Midbrain (tissue), 1 donor: ENCODE data around the gene SWSAP1.
"Not testable (repeated sequence)": the region's sequence is repeated elsewhere in the genome, so short reads cannot be mapped to it uniquely, and the experiment has no call there.

ENCODE experiments used
- DNase-seq: peaks from one replicate; lab custom pipeline; 2025; lab: John Stamatoyannopoulos, UW

The SWSAP1 gene

DNA sequence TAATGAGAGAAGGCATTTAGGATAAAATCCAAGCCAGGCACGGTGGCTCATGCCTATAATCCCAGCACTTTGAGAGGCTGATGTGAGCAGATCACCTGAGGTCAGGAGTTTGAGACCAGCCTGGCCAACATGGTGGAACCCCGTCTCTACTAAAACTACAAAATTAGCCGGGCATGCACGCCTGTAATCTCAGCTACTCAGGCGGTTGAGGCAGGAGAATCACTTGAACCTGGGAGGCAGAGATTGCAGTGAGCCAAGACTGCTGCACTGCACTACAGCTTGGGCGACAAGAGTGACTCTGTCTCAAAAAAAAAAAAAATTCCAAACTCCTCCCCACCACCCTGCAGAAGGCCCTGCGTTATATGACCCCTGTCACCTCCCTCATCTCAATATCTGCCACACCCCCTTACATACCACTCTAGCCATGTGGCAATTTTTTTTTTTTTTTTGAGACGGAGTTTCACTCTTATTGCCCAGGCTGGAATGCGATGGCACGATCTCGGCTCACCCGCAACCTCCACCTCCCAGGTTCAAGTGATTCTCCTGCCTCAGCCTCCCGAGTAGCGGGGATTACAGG is 4.9 kb downstream of the SWSAP1 start:
- DNase-seq: not testable (repeated sequence)

DNA sequence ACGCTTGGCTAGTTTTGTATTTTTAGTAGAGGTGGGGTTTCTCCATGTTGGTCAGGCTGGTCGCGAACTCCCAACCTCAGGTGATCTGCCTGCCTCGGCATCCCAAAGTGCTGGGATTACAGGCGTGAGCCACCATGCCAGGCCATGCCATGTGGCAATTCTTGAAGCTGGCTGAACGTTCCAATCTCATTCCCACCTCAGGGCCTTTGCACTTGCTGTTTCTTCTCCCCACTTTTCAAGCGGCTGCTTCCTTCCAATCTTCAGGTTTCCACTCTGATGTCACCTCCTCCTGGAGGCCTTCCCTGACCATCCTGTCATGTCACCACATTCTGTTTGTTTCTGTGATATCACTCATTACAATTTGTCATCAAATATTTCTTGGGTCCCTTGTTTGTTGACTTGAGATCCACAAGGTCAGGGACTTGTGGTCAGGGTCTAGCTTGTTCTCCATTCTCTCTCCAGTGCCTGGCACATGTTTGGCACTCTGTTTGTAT is 5.4 kb downstream of the SWSAP1 start:
- DNase-seq: no peak

DNA sequence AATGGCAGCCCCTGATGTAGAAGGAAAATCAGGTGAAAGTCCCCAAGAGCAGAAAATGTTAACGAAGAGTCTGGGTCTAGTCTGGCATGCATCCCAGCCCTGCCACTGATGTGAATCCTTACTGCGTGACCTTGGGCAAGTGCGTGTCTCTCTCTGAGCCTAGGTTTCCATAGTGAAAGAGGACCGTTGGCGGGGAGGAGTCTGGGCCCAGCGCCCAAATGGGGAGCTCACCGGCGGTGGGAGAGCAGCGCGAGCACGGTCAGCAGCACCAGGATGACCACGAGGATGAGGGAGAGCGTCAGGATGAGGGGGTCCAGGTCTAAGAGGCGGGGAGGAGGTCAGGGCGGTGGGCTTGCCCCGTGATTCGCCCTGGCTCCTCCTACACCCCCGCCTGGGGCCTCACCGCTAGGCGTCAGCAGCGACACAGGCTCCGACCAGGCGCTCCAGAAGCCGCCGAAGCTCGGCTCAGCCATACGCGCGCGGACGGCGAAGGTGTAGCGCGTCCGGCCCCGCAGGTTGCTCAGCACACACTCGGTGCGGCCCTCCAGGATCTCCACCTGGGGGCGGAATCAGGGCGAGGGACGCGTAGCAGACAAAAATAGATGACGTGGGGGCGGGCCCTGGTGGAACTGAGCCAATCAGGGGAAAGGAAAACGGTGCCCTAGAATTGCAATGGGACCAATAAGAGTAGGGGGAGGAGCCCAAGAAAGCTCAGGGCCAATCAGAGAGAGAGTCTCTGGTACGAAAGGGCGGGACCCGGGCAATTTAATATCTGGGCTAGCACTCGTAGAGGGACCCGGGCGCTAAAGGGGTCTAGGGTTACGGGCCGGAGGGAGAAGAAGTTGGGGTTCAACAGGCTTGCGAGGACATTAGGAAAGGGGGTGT is 6.4 kb downstream of the SWSAP1 start:
- peak; percentile 94 for DNase-seq

- no peak for DNase-seq
Measured at GRCh38 chr19:11382898-11383705, 8.6 kb downstream of the SWSAP1 start.

GRCh38 chr19:11383706-11384048 is 9.2 kb downstream of the SWSAP1 start:
- DNase-seq: no peak

DNA sequence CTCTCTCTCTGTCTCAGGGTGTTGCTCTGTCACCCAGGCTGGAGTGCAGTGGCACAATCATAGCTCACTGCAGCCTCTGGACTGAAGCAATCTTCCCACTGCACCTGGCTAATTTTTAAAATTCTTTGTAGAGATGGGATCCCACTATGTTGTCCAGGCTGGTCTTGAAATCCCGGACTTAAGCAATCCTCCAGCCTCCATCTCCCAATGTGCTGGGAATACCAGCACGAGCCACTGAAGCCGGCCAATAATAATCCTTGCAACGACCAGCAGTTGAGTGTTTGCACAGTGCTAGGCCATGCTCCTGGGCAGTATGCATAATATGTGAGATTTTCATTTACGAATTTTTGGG is 10.3 kb downstream of the SWSAP1 start:
- DNase-seq: no peak

GRCh38 chr19:11387162-11388034 is 12.9 kb downstream of the SWSAP1 start:
- DNase-seq: no peak

DNA sequence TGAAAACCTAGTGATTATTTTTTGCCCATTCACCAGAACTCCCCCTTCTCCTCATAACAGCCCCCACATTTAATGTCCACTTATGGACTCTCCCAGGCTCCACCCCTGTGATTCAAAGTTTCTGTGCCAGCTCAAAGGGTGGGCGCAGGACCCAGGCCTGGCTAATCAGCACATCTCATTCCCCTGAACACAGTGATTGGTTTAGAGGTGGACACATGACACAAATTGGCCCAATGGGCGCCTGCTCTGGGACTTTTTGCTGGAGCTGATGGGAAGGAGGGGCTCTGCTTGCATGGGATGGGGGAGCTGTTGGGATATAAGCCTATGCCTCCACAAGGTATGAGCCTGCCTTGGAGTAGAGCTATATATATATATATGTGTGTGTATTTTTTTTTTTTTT is 15.9 kb downstream of the SWSAP1 start:
- no peak for DNase-seq

DNA sequence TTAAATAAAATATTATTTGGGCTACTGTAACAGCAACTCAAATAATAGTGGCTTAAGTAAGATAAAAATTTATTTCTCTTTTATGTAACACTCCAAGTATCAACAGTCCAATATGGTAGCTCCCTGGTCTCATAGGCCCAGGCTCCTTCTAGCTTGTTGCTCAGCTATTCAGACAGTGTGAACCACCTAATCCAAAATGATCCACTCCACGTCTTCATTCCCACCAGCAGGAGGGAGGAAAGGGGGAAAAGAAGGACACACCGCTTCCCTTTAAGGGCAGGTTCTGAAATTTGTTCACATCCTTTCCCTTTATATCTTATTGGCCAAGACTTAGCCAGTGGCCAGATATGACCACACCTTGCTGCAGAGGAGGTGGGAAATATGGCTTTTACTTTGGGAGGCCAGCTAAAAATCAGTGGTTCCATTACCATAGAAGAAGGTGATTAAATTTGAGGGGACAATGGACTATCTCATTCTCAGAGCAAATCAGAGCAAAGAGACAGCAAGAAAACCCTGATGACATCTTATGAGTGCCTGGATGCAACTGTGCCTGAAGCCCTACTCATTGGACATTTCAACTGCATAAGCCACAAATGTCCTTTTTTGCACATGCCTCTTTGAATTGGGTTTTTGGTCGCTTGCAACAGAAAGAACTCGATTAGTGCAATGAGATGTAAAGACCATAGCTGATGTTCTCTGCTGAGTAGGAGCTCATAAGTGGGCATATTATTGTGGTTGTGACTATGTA is 16.6 kb downstream of the SWSAP1 start:
- no peak for DNase-seq

DNA sequence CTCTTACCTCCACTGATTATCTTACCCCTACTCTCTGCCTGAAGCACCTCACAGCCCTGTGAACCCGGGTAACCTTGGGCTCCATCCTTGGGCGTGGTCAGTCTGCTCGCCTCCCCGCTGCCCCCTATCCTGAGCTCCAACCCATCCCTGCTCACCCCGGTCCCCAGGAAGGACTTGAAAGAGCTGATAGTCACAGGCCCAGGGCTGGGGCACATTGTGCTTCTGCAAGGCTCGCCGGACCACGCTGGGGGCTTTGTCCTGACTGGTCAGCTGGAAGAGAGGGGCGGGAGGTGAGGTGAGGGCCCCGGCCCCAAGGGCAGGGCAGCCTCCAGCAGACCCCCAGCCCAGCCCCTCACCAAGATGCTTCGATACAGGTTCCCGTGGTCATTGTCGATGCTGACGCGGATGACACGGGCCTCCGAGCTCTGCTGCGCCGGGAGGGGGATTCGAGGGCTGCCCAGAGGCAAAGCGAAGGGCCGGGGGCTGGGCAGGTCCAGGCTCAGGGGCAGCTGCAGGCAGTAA is 22.7 kb downstream of the SWSAP1 start:
- no peak for DNase-seq

GRCh38 chr19:11399667-11400066 is 25.2 kb downstream of the SWSAP1 start:
- DNase-seq: no peak

- no peak for DNase-seq
Measured at GRCh38 chr19:11400798-11401197, 26.3 kb downstream of the SWSAP1 start.

- DNase-seq: no peak
Measured at GRCh38 chr19:11401808-11402543, 27.5 kb downstream of the SWSAP1 start.

- no peak for DNase-seq
Measured at GRCh38 chr19:11404588-11405222, 30.2 kb downstream of the SWSAP1 start.

- DNase-seq: no peak
Measured at GRCh38 chr19:11405846-11406643, 31.6 kb downstream of the SWSAP1 start.

GRCh38 chr19:11406703-11407236 is 32.3 kb downstream of the SWSAP1 start:
- DNase-seq: not testable (repeated sequence)

GRCh38 chr19:11408591-11408990 is 34.1 kb downstream of the SWSAP1 start:
- no peak for DNase-seq

GRCh38 chr19:11410682-11411081 is 36.2 kb downstream of the SWSAP1 start:
- DNase-seq: no peak
